ENCODE data around the gene ACTRT2.
A peak's percentile ranks its signal among the peaks of the same experiment; 100 is the strongest.

The ACTRT2 gene

GRCh38 chr1:3019516-3020051 lies 1.7 kb upstream of the ACTRT2 start:
- Histone ChIP-seq H3K4me1 (ENCODE audit: control extremely low read depth in 1 of 4, control insufficient read depth in 4 of 4, insufficient read depth in 4 of 4, low read length in 3 of 4) (no peaks in the 10 kb centered on the region), H3K27ac (ENCODE audit: insufficient read depth in 1 of 2, low read depth in 1 of 2, low read length in 2 of 2, poor library complexity in 1 of 2, severe bottlenecking in 2 of 2) (no peak overlapping the region), H3K4me3 (ENCODE audit: control insufficient read depth in 1 of 7, extremely low read depth in 1 of 7, insufficient read depth in 4 of 7, low read depth in 2 of 7, low read length in 6 of 7) (no peak overlapping the region), H3K36me3 (ENCODE audit: control insufficient read depth in 4 of 4, insufficient read depth in 4 of 4, low read length in 3 of 4) (no peaks in the 10 kb centered on the region), H3K27me3 (replicated peaks in 2 of 5; ENCODE audit: control insufficient read depth in 4 of 5, insufficient read depth in 5 of 5, low read length in 4 of 5) (peaks cover 0 to 3% (median 0%) of the 10 kb centered on the region in 5 experiments), H3K9me3 (ENCODE audit: control extremely low read depth in 1 of 5, control insufficient read depth in 4 of 5, insufficient read depth in 2 of 5, low read depth in 1 of 5, low read length in 4 of 5) (no peaks in the 10 kb centered on the region)
- 96% methylated on average over 23 of the region's 24 CpGs for WGBS (ENCODE audit: insufficient coverage)
- CTCF ChIA-PET = no interaction called here
- DNase-seq = no peak
- POLR2A ChIA-PET = no interaction called here

- CTCF ChIA-PET = interaction anchor here (1.3 kb wide), 1 partner anchor 8 kb away, joined by 3 read pairs; no protein-coding TSS in a partner anchor
- Histone ChIP-seq H3K9me3 (ENCODE audit: control extremely low read depth in 1 of 5, control insufficient read depth in 4 of 5, insufficient read depth in 2 of 5, low read depth in 1 of 5, low read length in 4 of 5) (no peaks in the 10 kb centered on the region), H3K4me3 (ENCODE audit: control insufficient read depth in 1 of 7, extremely low read depth in 1 of 7, insufficient read depth in 4 of 7, low read depth in 2 of 7, low read length in 6 of 7) (no peak overlapping the region), H3K27me3 (replicated peaks in 2 of 5; ENCODE audit: control insufficient read depth in 4 of 5, insufficient read depth in 5 of 5, low read length in 4 of 5) (peaks cover 0 to 7% (median 0%) of the 10 kb centered on the region in 5 experiments), H3K4me1 (ENCODE audit: control extremely low read depth in 1 of 4, control insufficient read depth in 4 of 4, insufficient read depth in 4 of 4, low read length in 3 of 4) (no peaks in the 10 kb centered on the region), H3K27ac (ENCODE audit: insufficient read depth in 1 of 2, low read depth in 1 of 2, low read length in 2 of 2, poor library complexity in 1 of 2, severe bottlenecking in 2 of 2) (no peak overlapping the region), H3K36me3 (ENCODE audit: control insufficient read depth in 4 of 4, insufficient read depth in 4 of 4, low read length in 3 of 4) (no peaks in the 10 kb centered on the region)
- 100% methylated on average over 5 of the region's 12 CpGs for WGBS (ENCODE audit: insufficient coverage)
- DNase-seq = no peak
- POLR2A ChIA-PET = no interaction called here
These were observed 881 bp upstream of the ACTRT2 start for GRCh38 chr1:3020263-3020909.

- no peaks in the 10 kb centered on the region for H3K36me3 ChIP-seq (ENCODE audit: control insufficient read depth in 4 of 4, insufficient read depth in 4 of 4, low read length in 3 of 4)
- H3K27me3 ChIP-seq (replicated peaks in 2 of 5; ENCODE audit: control insufficient read depth in 4 of 5, insufficient read depth in 5 of 5, low read length in 4 of 5) = peaks cover 0 to 5% (median 2%) of the 10 kb centered on the region in 5 experiments
- WGBS (ENCODE audit: insufficient coverage) = 96% methylated on average over 28 of the region's 28 CpGs
- H3K9me3 ChIP-seq (ENCODE audit: control extremely low read depth in 1 of 5, control insufficient read depth in 4 of 5, insufficient read depth in 2 of 5, low read depth in 1 of 5, low read length in 4 of 5) = peaks cover 0 to 3% (median 0%) of the 10 kb centered on the region in 5 experiments
- DNase-seq = no peak
- no peak overlapping the region for H3K4me3 ChIP-seq (ENCODE audit: control insufficient read depth in 1 of 7, extremely low read depth in 1 of 7, insufficient read depth in 4 of 7, low read depth in 2 of 7, low read length in 6 of 7)
- no peak overlapping the region for H3K27ac ChIP-seq (ENCODE audit: insufficient read depth in 1 of 2, low read depth in 1 of 2, low read length in 2 of 2, poor library complexity in 1 of 2, severe bottlenecking in 2 of 2)
- H3K4me1 ChIP-seq (ENCODE audit: control extremely low read depth in 1 of 4, control insufficient read depth in 4 of 4, insufficient read depth in 4 of 4, low read length in 3 of 4) = no peaks in the 10 kb centered on the region
- CTCF ChIA-PET = interaction anchor here (0.9 to 1.3 kb wide), 2 partner anchors 8 to 10 kb away, joined by 3 read pairs; no protein-coding TSS in a partner anchor
- POLR2A ChIA-PET = no interaction called here
These were observed 634 bp downstream of the ACTRT2 start for GRCh38 chr1:3021801-3022401.

- Histone ChIP-seq H3K9me3 (ENCODE audit: control extremely low read depth in 1 of 5, control insufficient read depth in 4 of 5, insufficient read depth in 2 of 5, low read depth in 1 of 5, low read length in 4 of 5) (peaks cover 0 to 3% (median 0%) of the 10 kb centered on the region in 5 experiments), H3K36me3 (ENCODE audit: control insufficient read depth in 4 of 4, insufficient read depth in 4 of 4, low read length in 3 of 4) (no peaks in the 10 kb centered on the region), H3K4me3 (ENCODE audit: control insufficient read depth in 1 of 7, extremely low read depth in 1 of 7, insufficient read depth in 4 of 7, low read depth in 2 of 7, low read length in 6 of 7) (no peak overlapping the region), H3K4me1 (ENCODE audit: control extremely low read depth in 1 of 4, control insufficient read depth in 4 of 4, insufficient read depth in 4 of 4, low read length in 3 of 4) (no peaks in the 10 kb centered on the region), H3K27me3 (replicated peaks in 2 of 5; ENCODE audit: control insufficient read depth in 4 of 5, insufficient read depth in 5 of 5, low read length in 4 of 5) (peaks cover 0 to 8% (median 3%) of the 10 kb centered on the region in 5 experiments), H3K27ac (ENCODE audit: insufficient read depth in 1 of 2, low read depth in 1 of 2, low read length in 2 of 2, poor library complexity in 1 of 2, severe bottlenecking in 2 of 2) (no peak overlapping the region)
- no peak for DNase-seq
- CTCF ChIA-PET = no interaction called here
- POLR2A ChIA-PET = no interaction called here
- 97% methylated on average over 18 of the region's 18 CpGs for WGBS (ENCODE audit: insufficient coverage)
These were observed 1.3 kb downstream of the ACTRT2 start for GRCh38 chr1:3022511-3022973.

GRCh38 chr1:3022976-3023375 lies 1.7 kb downstream of the ACTRT2 start:
- POLR2A ChIA-PET = no interaction called here
- no peak overlapping the region for H3K4me3 ChIP-seq (ENCODE audit: control insufficient read depth in 1 of 7, extremely low read depth in 1 of 7, insufficient read depth in 4 of 7, low read depth in 2 of 7, low read length in 6 of 7)
- 87% methylated on average over 14 of the region's 14 CpGs for WGBS (ENCODE audit: insufficient coverage)
- CTCF ChIA-PET = no interaction called here
- no peaks in the 10 kb centered on the region for H3K4me1 ChIP-seq (ENCODE audit: control extremely low read depth in 1 of 4, control insufficient read depth in 4 of 4, insufficient read depth in 4 of 4, low read length in 3 of 4)
- H3K27me3 ChIP-seq (replicated peaks in 2 of 5; ENCODE audit: control insufficient read depth in 4 of 5, insufficient read depth in 5 of 5, low read length in 4 of 5) = peaks cover 0 to 13% (median 4%) of the 10 kb centered on the region in 5 experiments
- no peak overlapping the region for H3K27ac ChIP-seq (ENCODE audit: insufficient read depth in 1 of 2, low read depth in 1 of 2, low read length in 2 of 2, poor library complexity in 1 of 2, severe bottlenecking in 2 of 2)
- no peak for DNase-seq
- H3K9me3 ChIP-seq (ENCODE audit: control extremely low read depth in 1 of 5, control insufficient read depth in 4 of 5, insufficient read depth in 2 of 5, low read depth in 1 of 5, low read length in 4 of 5) = peaks cover 0 to 3% (median 0%) of the 10 kb centered on the region in 5 experiments
- H3K36me3 ChIP-seq (ENCODE audit: control insufficient read depth in 4 of 4, insufficient read depth in 4 of 4, low read length in 3 of 4) = no peaks in the 10 kb centered on the region

- POLR2A ChIA-PET = no interaction called here
- Histone ChIP-seq H3K9me3 (ENCODE audit: control extremely low read depth in 1 of 5, control insufficient read depth in 4 of 5, insufficient read depth in 2 of 5, low read depth in 1 of 5, low read length in 4 of 5) (peaks cover 0 to 3% (median 0%) of the 10 kb centered on the region in 5 experiments), H3K27ac (ENCODE audit: insufficient read depth in 1 of 2, low read depth in 1 of 2, low read length in 2 of 2, poor library complexity in 1 of 2, severe bottlenecking in 2 of 2) (no peak overlapping the region), H3K4me3 (ENCODE audit: control insufficient read depth in 1 of 7, extremely low read depth in 1 of 7, insufficient read depth in 4 of 7, low read depth in 2 of 7, low read length in 6 of 7) (no peak overlapping the region), H3K27me3 (replicated peaks in 2 of 5; ENCODE audit: control insufficient read depth in 4 of 5, insufficient read depth in 5 of 5, low read length in 4 of 5) (peaks cover 0 to 23% (median 13%) of the 10 kb centered on the region in 5 experiments), H3K36me3 (ENCODE audit: control insufficient read depth in 4 of 4, insufficient read depth in 4 of 4, low read length in 3 of 4) (no peaks in the 10 kb centered on the region), H3K4me1 (ENCODE audit: control extremely low read depth in 1 of 4, control insufficient read depth in 4 of 4, insufficient read depth in 4 of 4, low read length in 3 of 4) (no peaks in the 10 kb centered on the region)
- CTCF ChIA-PET = interaction anchor here (1.4 kb wide), 1 partner anchor 259 kb away, joined by 4 read pairs; no protein-coding TSS in a partner anchor
- peak; percentile 12 to 38 (median 24) for DNase-seq
- 94% methylated on average over 7 of the region's 9 CpGs for WGBS (ENCODE audit: insufficient coverage)
These were observed 2.8 kb downstream of the ACTRT2 start for GRCh38 chr1:3024019-3024418.

GRCh38 chr1:3024588-3024987 lies 3.3 kb downstream of the ACTRT2 start:
- Histone ChIP-seq H3K9me3 (ENCODE audit: control extremely low read depth in 1 of 5, control insufficient read depth in 4 of 5, insufficient read depth in 2 of 5, low read depth in 1 of 5, low read length in 4 of 5) (peaks cover 0 to 3% (median 0%) of the 10 kb centered on the region in 5 experiments), H3K27ac (ENCODE audit: insufficient read depth in 1 of 2, low read depth in 1 of 2, low read length in 2 of 2, poor library complexity in 1 of 2, severe bottlenecking in 2 of 2) (no peak overlapping the region), H3K27me3 (replicated peaks in 2 of 5; ENCODE audit: control insufficient read depth in 4 of 5, insufficient read depth in 5 of 5, low read length in 4 of 5) (peaks cover 0 to 29% (median 13%) of the 10 kb centered on the region in 5 experiments), H3K36me3 (ENCODE audit: control insufficient read depth in 4 of 4, insufficient read depth in 4 of 4, low read length in 3 of 4) (no peaks in the 10 kb centered on the region), H3K4me3 (ENCODE audit: control insufficient read depth in 1 of 7, extremely low read depth in 1 of 7, insufficient read depth in 4 of 7, low read depth in 2 of 7, low read length in 6 of 7) (no peak overlapping the region), H3K4me1 (ENCODE audit: control extremely low read depth in 1 of 4, control insufficient read depth in 4 of 4, insufficient read depth in 4 of 4, low read length in 3 of 4) (no peaks in the 10 kb centered on the region)
- 91% methylated on average over 5 of the region's 11 CpGs for WGBS (ENCODE audit: insufficient coverage)
- ChIA-PET CTCF (interaction anchor here (1.4 kb wide), 1 partner anchor 258 kb away, joined by 4 read pairs; no protein-coding TSS in a partner anchor), POLR2A (no interaction called here)
- no peak for DNase-seq

All from common myeloid progenitor, CD34-positive (primary cell).